Hepatocyte (in vitro differentiated cells): Measurements from ENCODE around the gene VPS13D.

Source experiments
- CTCF ChIP-seq: fragments of 200-600 bp; sonication (generic); IDR thresholded peaks from 2 replicates; pipeline ENCODE4 v1.5.1; 2016; ENCODE audit warnings: antibody characterized with exemption, mild to moderate bottlenecking; ENCODE audit not compliant: poor library complexity
- EZH2 ChIP-seq: fragments of 200-600 bp; sonication (generic); IDR thresholded peaks from 2 replicates; pipeline ENCODE4 v1.6.1; 2016; ENCODE audit warnings: antibody characterized with exemption, mild to moderate bottlenecking, borderline replicate concordance
- EZH2phosphoT487 ChIP-seq: fragments of 200-600 bp; sonication (generic); IDR thresholded peaks from one replicate; pipeline ENCODE4 v1.6.1; 2018; ENCODE audit warnings: antibody characterized with exemption, mild to moderate bottlenecking, low read depth, moderate library complexity; ENCODE audit not compliant: unreplicated experiment, severe bottlenecking

GRCh38 chr1:12434686-12435085, 204.9 kb downstream of the VPS13D start:
- TF ChIP-seq CTCF (no peak), EZH2 (no peak), EZH2phosphoT487 (no peak)
